HG03159 (cell line): ENCODE measurements around the gene PTPRQ.
"Not testable (repeated sequence)": the region's sequence is repeated elsewhere in the genome, so short reads cannot be mapped to it uniquely, and the experiment has no call there.

Source experiments
- ATAC-seq: cut with Tn5 transposase; IDR thresholded peaks from one replicate; pipeline ENCODE4 v1.9.1; 2021; ENCODE audit warnings: mild to moderate bottlenecking, moderate library complexity; ENCODE audit not compliant: unreplicated experiment

The PTPRQ gene

DNA sequence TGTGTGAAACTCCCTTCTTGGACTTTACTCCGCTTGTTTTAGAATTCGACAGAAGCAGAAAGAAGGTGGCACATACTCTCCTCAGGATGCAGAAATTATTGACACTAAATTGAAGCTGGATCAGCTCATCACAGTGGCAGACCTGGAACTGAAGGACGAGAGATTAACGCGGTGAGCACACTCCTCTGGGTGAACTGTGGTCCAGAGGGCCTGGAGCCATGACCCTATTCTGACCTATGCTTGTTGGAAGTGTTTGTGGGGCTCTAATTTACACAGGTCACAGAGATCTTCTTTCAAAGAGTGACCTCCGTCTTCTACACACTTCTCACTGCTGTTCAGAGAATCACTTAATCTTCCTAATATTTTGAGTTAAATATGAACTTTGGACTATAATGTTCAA is 190.9 kb downstream of the PTPRQ start:
- ATAC-seq, result no peak

DNA sequence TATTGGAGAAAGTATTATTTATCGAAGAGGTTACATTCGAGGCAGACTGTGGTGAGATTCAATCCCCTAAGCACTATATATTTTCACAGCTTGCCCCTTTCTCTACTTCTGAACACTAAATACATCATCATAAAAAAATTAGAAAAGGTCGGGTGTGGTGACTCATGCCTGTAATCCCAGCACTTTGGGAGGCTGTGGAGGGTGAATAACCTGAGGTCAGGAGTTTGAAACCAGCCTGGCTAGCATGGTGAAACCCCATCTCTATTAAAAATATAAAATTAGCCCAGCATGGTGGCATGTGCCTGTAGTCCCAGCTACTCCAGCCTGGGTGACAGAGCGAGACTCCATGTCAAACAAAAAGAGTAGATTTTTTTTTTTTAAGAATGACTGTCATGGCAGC is 192.8 kb downstream of the PTPRQ start:
- ATAC-seq, result no peak

DNA sequence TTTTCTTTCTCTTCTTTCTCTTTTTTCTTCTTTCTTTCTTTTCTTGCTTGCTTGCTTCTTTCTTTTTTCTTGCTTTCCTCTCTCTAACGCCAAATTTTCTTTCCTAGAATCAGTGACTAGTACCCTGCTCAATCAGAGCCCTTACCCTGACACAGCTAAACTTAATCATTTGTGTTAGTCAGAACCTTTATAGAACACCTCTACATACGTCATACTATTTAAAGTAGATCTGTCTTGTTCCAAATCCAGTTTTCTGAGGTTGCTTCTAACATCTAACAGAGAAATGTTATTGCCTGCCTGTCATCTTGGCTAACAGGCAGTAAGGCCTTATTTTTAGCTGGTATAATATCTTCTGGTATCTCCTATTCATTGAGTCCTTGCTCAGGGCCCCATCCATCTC is 197.9 kb downstream of the PTPRQ start:
- ATAC-seq, result no peak

DNA sequence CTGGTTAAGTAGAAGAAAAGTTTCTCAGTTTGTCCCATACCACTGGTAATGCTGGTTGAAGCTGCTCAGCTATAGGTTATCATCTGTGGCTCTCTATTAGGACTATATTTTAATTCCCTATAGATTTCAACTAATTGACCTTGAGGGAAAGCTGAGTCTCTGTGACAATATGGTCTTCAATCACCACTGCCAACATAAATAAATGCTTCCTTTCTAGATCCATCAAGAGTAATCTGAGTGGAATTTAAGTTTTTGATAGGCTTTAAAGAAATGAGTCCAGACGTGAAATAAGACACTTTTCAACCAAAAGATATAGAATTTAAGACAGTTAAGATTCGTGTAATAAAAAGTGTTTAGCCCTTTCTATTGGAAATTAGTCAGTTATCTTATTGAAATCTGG is 199.9 kb downstream of the PTPRQ start:
- no peak for ATAC-seq

DNA sequence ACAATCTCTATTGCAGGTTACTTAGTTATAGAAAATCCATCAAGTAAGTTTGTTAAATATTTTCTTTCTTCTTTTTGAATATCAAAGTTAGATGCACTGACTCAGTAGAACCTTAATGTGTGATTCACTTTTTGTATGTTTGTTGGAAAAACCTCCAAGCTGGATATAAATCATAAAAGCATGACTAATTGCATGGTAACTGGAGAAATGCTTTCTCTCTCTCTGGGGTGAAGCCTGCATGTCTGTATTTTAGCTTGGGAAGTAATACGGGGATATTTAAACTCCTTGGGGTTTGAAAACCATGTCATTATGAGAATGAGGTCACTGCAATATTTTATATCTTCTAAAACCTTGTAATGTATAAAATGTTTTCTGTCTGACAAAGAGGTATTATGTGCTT is 204.8 kb downstream of the PTPRQ start:
- no peak for ATAC-seq

DNA sequence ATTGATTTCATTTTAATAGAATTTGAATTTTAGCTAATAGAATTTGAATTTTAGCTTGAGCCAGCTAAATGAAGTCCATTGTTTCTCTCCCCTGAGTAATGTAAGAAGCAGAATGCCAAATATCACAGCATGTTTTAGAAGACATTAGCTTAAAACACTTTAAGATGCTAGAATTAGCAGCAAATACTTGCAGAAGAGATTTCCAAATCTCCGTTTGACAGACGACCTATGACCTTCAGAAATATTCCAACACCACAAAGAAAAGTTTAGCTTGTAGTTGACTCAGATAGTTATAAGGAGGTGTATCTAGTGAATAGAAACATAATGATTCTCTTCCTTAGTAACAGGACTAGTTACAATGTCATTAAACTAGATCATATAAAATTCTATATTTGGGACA is 211.7 kb downstream of the PTPRQ start:
- ATAC-seq, result no peak

DNA sequence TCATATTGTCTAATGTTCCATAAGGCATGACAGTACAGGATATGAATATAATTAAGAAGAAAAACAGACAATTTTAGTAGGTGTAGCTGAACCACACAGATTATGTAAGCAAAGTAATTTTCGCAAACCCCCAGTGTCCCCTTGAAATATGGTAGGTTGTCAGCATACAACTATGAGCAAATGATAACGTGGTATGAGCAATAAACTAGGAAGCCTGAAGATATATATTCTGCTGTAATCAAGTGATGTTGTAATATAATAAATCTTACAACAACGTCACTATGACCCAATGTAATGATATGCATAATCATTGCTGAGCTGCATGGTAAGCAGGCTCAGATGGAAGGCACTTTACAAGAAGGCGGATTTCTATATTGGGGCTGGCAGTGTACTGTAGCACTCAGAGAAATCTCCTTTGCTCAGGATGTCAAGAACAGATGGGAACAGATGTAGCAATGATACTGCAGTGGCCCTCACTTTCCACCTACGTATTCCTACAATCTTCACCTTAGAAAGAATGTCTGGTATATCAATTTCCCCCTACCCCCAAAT is 215.6 kb downstream of the PTPRQ start:
- no peak for ATAC-seq

DNA sequence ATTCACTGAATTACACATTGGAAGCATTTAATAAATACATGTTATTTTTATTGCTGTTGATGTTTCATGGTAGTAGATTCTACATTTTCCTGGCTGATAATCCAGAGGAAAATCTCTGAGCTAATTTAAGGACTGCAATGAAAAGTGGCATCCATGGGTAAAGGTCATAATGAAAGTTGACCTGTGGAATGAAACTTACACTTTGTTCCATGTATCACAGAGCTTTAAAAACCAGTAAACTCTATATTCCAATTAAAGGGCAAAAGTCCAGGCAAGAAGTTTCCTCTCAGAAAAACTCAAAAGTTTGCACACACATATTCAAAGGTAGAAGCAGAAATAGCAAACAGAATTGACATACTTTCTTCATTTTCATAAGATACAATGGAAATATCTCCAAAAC is 218.6 kb downstream of the PTPRQ start:
- no peak for ATAC-seq

DNA sequence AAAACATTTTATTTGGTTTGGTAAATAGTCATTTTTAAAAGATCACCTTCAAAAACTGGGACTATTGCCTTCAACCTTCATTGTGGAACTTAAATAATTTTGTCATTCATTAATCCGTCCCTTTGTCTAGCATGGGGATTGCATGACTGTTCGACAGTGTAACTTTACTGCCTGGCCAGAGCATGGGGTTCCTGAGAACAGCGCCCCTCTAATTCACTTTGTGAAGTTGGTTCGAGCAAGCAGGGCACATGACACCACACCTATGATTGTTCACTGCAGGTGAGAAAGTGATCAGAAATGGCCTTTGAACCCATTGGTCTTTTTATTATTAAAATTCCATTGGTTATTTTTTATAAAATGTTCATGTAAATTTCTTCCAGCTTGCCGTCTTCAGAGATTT is 226.2 kb downstream of the PTPRQ start:
- no peak for ATAC-seq

DNA sequence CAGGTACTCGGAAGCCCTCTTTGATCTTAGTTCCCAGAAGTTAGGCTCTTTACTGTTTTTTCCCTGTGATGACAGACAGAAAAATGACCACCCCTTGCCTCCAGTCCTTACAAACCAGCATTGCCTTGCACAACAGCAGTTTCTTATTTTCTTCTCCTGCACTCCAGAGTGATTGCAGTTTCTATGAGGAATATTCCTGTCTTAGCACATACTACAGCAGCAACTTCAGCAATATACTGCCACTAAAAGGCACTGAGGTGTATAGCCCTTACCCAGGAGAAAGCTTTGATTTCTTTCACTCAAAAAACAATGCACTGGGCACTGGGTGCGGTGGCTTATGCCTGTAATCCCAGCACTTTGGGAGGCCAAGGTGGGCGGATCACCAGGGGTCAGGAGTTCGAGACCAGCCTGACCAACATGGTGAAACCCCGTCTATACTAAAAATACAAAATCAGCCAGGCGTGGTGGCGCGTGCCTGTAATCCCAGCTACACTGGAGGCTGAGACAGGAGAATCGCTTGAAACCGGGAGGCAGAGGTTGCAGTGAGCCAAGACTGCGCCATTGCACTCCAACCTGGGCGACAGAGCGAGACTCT is 232.1 kb downstream of the PTPRQ start:
- ATAC-seq, result not testable (repeated sequence)

DNA sequence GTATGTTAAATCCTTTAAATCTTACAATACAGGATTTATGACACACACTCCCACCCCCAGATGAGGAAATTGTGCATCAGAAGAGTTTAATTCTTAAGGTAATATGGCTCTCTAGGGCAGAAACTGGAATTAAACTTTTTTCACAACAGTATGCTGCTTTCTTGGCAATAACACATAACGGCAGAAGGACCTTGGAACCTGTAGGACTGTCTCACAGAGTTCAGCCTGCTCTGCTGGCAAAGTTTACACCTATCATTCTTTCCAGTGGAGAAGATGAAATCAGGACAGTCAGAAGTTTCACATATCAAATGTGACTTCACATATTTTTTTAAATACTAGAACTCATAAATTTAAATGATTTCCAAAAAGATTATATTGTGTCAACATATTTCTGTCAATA is 232.8 kb downstream of the PTPRQ start:
- no peak for ATAC-seq

DNA sequence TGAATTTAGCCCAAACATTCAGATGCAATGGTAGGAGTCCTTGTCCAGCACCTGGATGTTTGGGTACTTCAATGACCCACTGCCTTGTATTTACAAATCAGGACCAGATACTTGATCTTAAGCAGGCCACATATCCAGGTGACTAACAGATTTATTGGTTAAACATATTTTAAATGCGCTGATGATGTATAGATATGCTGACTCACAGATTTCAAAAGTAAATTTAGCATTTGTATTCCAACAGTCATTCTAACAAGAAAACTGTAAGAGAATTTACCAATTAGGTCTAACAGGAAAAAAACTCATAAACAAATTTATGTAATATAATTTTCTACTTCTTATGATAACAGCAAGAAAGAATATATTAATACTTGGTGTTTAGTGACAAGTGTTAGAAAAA is 234.0 kb downstream of the PTPRQ start:
- no peak for ATAC-seq

DNA sequence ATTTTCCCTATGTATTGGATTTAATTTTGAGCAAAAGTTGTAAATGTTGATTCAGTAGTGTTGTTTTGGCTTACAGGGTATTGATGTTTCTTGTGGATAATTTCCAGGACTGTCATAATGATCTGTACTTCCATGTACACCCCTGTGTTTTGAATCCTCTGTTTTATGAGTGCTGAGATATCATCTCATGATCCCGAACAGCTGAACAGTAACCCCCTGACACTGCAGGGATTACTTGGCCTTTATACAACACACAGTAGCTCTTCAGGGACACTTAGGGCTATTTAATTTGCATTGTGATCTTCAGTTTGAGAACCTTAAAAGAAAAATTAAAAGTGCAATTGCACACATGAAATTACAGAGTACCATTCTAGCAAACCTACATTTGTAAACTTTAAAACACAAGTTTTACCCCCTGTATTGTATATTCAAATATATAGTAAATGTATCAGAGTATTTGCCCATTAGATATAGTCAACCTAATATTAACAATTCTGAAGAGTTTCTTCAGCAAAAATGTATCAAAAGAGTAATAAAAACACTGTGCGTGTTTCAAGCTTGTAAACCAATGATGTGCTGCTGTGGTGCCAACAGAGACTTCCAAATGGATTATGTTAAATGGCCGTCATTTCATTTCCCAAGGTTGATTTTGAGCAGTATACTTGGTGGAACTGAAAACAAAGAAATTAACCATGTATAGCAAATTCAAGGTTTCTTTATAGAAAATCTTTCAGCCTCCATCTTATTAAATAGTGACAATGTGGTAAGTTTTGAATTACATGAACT is 235.5 kb downstream of the PTPRQ start:
- no peak for ATAC-seq

DNA sequence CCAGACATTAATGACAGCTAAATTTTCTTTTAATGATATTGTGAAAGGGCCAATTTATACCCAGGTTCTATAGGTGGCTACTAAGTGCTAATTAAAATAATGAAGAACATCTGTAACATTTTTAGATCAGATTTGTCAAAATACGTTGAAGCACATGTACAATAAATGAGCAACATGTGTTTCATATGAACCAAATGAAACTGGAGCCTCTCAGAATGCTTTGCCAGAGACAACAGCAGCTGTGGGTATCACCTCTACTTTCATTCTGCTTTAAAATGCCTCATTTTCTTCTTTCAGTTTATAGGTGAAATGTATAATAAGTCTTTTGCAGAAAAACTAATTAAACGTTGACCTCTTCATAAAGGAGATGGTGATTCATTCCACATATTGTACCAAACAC is 237.3 kb downstream of the PTPRQ start:
- no peak for ATAC-seq

DNA sequence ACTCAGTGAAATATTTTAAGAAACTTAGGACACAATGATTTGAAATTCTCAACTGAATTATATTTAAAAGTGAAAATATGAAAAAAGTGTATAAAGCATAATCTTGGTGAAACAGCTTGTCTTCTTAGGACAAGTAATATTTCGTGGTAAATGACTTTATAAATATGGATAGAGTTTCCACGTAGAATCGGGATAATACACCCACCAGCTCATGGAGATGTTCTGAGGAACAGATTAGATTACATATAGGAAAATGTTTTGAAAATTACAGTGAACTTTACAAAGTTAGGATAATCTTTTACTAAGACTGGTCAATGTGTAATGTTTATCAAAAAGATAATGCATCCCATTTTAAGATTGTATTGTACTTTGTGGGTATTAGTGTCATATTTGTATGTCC is 237.8 kb downstream of the PTPRQ start:
- no peak for ATAC-seq

DNA sequence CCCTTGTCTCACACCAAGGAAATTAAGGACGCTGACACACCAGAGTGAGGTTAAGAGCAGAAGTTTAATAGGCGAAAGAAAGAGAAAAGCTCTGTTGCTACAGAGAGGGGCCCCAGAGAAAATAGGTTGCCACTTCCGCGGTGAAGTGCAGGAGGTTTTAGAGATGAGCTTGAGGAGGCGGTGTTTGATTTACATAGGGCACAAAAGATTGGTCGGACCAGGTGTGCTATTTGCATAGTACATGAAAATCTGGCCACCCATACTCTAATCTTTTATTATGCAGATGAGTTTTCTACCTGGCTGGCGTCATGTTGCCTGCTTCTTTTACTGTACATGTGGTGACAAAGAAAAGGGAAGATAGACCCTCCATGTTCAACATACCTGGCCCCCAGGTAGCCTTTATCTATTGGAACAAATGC is 240.1 kb downstream of the PTPRQ start:
- no peak for ATAC-seq

DNA sequence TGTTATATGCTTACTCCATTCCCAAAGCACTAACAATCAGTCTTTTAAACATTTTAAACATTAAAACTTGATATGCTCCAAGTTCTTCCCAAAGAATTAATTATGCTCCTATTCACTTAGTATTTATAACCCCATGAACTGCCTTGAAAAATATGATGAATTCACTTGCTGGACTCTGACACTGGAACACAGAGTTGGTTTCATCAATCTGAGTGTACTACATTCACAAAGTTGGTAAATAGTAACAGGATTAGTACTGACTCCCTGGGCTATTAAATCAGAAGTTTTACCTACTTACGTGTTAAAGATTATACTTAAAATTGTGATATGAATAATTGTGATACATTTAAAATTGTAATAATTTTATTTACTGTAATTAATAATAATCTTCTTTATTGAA is 246.1 kb downstream of the PTPRQ start:
- no peak for ATAC-seq

DNA sequence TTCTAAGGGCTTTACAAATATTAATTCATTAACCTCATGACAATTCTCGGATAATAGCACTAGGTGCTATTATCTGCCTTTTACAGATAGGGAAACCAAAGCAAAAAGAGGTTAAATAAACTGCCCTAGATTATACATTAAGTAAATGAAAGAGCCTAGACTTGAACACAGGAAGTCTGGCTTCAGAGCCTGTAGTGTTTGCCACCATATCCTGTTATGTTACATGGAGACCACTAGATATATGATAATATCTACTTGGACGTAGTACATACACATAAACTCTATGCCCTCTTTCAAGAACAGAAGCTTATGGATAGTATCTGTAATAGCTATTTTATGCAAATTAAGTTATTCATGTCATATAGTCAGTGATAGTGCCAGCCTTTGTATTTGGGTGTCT is 246.5 kb downstream of the PTPRQ start:
- ATAC-seq, result no peak

DNA sequence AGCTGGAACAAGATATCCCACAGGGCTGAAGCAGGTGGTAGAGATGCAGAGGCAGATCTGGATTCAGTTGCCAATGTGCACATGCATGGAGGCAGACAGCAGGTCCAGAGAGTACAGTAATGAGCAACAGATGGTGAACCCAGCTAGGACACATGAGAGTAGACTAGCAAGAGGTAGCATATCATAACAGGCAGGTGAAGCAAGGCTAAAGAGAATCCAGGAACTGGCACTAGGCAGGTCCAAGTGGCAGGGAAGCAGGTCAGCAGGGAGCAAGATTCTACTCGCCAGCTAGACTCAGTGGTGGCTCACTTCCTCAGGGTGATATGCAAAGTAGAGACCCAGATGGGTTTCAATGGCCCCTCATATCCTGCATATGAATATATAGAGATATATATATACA is 248.1 kb downstream of the PTPRQ start:
- peak; percentile 67 for ATAC-seq

DNA sequence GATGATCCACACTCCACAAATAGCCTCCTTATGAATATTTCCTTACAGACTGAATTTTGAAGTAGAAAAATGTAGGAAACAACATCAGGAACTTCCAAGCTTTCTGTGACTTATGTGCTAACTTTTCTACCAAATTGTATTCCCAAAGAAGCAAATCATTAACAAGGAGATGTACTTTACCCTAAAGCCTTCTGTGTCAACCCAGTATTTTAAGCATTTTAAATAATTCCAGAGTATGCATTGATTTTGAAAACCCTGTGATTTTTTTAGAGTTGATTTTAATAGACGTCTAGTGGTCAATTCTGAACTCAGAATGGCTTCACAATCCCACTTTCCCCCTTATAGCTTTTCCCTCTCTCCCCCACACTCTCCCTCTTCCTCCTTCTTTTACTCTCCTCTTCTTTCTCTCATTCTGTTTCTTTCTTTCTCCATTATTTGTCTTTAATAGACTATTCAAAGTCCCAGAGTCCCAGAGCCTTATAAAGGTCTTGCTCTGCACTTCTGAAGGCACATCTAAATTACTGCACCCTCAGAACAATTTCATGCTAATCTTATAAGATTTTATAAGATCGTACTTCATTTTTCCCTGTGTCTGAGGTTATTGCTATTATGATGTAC is 253.3 kb downstream of the PTPRQ start:
- no peak for ATAC-seq

DNA sequence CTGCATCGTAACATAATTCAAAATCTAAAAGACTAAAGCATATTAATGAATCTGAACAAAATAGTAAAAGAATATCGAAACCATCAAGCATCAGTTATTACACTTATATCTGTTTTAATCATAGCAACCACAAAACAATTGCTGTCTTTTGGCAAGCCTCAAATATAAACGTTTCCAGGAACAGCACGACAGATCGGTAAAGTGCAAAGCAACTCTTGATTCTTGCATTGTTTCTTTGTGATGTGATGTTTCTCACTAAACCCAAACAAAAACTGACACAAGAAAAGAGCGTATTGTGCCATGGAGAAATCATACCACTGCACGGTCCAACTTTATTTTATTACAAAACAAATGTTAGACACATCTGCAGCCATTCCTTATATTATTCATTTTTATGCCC is 254.2 kb downstream of the PTPRQ start:
- ATAC-seq, result no peak
